AG09309 (cell line): Measurements from ENCODE around the gene STK33.

Experiments used
- DNase-seq: peaks from one replicate; pipeline ENCODE4 v3.0.0-alpha.2; 2010; ENCODE audit warnings: low read depth
- H3K4me3 ChIP-seq: 2 replicates; pipeline ENCODE4 v1.5.1; 2011; ENCODE audit warnings: mild to moderate bottlenecking, low read depth, low read length, moderate library complexity; ENCODE audit not compliant: control insufficient read depth
- TF ChIP-seq, protein P1 (sequence below): IDR thresholded peaks from 2 replicates; pipeline ENCODE4 v1.5.1; 2011; ENCODE audit warnings: mild to moderate bottlenecking, low read depth, low read length, inconsistent platforms; ENCODE audit not compliant: insufficient read depth, control insufficient read depth; ENCODE audit errors: missing control alignments

Gene STK33

DNA sequence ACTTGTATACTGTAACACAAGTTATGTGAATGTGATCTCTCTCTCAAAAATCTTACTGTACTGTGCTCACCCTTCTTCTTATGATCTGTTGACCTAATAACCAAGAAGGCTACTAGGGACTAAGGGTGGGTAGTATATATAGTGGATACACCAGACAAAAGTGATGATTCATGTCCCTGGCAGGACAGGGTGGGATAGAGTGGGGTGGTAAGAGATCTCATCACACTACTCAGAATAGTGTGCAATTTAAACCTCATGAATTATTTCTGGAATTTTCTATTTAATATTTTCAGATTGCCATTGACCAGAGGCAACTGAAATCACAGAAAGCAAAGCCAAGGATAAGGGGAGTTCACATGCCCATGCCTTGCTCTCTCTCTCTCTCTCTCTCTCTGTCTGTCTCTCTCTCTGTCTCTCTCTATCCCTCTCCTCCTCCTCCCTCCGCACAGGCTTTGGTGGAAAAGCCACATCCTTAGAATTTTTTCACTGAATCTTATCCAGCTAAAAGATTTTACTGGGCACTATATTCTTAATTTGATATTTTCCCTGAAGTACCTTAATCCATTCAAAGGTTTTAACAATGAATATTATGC is 12.0 kb upstream of the STK33 start:
- no peak for DNase-seq
- no peak overlapping the region for H3K4me3 ChIP-seq
- TF ChIP-seq, protein P1, sequence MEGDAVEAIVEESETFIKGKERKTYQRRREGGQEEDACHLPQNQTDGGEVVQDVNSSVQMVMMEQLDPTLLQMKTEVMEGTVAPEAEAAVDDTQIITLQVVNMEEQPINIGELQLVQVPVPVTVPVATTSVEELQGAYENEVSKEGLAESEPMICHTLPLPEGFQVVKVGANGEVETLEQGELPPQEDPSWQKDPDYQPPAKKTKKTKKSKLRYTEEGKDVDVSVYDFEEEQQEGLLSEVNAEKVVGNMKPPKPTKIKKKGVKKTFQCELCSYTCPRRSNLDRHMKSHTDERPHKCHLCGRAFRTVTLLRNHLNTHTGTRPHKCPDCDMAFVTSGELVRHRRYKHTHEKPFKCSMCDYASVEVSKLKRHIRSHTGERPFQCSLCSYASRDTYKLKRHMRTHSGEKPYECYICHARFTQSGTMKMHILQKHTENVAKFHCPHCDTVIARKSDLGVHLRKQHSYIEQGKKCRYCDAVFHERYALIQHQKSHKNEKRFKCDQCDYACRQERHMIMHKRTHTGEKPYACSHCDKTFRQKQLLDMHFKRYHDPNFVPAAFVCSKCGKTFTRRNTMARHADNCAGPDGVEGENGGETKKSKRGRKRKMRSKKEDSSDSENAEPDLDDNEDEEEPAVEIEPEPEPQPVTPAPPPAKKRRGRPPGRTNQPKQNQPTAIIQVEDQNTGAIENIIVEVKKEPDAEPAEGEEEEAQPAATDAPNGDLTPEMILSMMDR, result no peak

DNA sequence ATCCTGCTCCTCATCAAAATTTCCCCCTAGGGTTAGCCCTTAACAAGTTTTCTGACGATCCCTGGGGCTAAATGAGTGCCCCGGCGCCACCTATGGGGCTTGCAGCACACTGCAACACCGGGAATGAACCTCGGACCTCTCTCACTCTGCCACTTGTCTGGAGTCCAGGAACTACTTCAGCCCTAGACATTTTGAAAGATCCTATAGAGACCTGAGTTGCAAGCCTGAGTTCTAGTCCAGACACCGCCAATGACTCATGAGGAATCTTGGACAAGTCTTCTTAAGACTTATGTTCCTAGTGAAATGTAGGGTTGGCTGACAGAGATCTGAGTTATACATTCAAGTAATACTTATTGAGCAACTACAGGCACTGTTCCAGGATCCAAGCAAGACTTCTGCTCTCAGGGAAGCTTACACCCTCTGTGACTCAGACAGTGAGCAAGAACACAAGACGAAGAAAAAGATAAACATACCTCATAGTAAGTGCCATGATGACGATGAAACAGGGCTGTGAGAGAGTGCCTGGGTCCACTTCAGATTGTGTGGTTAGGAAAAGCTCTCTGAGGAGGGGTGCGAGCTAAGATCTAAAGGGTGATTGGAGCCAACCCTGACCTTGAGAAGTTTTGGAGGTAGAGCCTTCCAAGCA is 10.2 kb upstream of the STK33 start:
- TF ChIP-seq, protein P1, result peak; percentile 76
- no peak overlapping the region for H3K4me3 ChIP-seq
- DNase-seq, result peak; percentile 100

DNA sequence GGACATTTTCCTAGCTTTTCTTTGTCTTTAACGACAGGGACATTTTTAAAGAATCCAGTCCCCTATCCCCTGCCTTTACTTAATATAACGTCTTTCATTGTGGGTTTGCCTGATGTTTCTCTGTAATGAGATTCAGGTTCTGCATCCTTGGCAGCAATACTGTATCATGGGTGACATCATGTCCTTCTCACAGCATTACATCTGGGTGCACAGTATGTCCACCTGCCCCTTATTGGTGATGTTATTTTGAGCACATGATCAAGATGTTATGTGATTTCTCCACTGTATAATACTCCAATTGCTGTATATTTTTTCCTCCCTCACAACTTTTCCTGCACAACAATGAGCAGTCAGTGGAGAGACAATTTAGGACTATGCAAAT is 9.7 kb upstream of the STK33 start:
- no peak overlapping the region for H3K4me3 ChIP-seq
- TF ChIP-seq, protein P1, result no peak
- no peak for DNase-seq

DNA sequence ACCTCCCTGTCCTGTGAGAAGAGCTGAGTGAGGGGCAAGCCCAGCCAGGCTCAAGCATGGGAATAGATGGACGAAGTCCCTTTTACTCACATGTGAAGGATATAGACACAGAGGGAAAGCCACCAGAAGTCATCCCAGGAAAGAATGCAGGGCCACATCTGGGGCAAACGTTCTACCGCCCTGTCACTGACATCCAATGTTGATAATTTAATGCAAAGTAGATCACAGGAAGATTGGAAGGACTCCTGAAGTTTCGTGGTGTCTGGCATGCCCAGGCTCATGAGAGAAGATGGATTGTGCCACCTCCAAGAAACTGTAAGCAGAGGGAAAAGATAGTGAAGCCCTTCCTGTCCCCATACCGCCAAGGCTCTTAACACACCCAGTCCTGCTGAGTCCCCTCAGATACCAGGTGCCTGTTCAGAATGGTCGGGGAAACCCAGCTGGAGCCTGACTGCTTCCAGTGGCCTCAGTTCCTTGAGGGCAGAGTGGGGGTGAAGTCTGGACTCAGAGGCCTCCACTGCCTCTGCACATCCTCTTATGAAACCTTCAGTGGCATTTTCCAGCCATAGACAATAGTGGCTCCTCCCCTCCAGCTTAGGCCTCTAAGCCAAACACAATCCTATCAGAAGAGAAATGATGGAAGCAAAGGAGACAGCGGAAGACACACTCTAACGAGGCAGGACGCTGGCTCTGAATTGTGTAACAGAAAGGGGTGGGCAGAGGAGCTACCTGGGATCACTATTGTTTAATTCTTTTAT is 7.5 kb upstream of the STK33 start:
- TF ChIP-seq, protein P1, result no peak
- no peak overlapping the region for H3K4me3 ChIP-seq
- no peak for DNase-seq

DNA sequence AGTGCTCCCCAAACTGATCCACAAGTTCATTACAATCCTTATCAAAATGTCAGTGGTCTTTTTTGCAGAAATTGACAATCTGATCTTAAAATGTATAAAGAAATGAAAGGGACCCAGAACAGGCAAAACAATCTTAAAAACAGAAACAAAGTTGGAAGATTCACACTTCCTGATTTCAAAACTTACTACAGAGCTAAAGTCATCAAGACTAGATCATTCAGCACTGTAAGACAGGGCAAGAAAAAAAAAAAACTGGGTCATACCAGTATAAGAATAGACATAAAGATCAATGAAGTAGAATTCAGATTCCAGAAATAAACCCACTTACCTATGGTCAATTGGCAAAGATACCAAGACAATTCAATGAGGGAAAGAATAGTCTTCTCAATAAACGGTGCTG is 4.5 kb upstream of the STK33 start:
- H3K4me3 ChIP-seq, result no peak overlapping the region
- DNase-seq, result no peak
- TF ChIP-seq, protein P1, result no peak

DNA sequence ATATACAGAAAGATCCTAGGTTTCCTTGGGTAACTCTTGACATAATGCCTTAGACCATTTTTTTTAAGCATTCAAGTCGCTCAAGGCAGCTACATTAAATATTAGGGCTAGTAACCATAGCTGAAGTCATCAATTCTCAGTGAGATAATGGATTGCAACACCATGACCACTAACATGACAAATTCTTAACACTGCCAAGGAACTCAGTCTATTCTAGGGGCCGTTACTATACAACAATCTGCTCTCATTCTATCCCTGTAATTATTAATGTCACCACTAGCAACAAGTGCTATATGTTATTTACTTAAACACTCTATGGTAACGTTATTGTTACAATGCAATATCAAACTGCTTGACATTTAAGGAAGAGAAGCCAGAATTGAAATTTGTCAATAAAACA is 3.2 kb upstream of the STK33 start:
- peak; percentile 42 for DNase-seq
- TF ChIP-seq, protein P1, result no peak
- no peak overlapping the region for H3K4me3 ChIP-seq
